ENCODE results near the gene PCYT1A.
"Not testable (repeated sequence)": the region's sequence is repeated elsewhere in the genome, so short reads cannot be mapped to it uniquely, and the experiment has no call there.

The PCYT1A gene

DNA sequence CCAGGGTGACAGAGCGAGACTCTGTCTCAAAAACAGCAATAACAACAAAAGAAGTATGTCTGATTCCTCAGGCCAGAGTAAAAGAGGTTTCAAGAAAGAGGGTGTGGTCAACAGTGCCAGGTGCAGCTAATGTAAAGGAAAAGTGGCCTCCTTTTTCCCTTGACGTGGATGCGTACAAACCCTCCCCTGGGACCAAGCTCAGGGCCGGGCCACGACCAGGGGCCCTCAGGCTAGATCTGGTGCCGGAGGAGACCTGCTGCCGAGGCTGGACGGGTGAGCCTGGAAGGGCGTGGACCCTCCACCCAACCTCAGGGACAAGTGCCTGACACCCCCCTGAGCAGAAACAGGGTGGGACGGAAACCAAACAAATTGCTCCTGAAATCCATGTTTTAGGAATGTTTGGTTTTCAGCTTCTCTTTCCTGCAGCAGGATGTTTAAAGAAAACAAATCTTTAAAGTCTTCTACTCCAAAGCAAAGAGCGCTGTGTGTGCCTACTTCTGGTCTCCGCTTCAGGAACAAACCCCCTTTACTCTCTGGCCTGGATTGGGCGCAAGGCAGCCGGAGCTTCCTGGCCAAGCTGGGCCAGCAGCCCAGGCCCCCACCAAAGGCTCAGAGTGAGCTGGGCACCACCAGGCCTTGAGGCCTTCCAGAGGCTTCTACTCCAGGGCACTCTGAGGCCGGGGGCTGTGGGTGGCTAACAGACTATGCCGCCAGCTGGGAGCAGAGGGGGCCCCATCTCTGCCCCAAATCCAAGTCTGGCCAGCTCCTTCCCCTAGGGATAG, 97.8 kb downstream of the PCYT1A start:
- DNase-seq = peak in 1 of 3 experiments; percentile 15

DNA sequence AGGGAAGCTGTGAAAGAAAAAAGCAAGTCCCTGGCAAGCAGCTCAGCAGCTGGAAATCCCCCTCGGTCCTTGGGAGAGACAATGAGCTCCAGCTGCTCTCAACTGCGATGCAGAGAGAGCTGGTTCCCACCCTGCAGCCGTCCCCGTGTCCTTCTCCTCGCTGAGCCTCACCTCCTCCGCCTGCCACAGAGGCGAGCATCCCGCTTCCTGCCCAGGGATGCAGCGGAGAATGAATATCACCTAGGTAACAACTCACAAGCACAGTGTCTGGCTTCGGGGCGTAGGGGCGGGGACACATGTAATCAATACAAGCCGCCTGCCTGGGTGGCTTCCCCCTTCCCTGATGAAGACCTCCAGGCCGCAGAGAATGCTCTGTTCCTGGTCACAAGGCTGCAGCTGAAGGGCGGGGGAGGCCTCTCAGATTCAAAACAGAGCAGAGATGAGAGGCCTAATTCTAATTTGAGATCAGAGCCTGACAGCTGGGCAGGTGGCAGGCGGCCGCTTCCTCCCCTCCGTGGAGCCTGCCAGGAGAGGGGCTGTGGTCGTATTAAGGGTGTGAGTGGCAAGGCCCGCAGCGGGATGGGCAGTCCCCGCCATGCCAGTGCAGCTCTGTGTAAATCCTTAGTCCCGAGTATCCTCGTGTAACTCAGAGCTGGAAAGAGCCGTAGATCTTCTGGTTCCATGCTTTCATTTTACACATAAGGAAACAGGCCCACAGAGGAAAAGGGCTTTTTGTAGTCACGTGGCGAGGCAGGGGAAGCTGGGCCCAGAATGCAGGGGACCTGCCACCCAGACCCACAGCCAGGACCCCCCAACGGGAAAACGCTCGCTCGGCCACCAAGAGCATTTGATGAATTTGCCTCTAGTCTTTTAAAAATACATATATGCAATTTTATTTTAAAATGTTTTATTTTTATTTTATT, 100.6 kb downstream of the PCYT1A start:
- peak; percentile 69 to 93 (median 83) for DNase-seq

DNA sequence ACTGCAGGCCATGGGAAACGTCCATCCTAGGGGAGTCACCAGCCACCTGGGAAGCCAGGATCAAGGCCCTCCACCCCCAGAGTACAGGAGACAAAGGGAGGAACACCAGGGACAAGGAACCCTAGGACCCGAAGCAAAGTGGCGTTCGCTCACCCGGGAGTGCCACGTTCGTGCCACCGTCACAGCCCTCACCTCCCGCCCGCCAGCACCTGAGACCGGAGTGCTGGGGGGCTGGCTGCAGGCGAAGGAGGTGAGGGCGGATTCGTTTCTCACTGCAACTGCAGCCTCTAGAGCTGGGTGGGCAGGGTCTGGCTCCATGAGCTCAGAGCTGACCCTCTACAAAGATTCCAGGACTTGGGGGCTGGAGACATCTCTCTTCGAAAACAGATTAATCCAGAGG, 102.6 kb downstream of the PCYT1A start:
- DNase-seq = no peak

DNA sequence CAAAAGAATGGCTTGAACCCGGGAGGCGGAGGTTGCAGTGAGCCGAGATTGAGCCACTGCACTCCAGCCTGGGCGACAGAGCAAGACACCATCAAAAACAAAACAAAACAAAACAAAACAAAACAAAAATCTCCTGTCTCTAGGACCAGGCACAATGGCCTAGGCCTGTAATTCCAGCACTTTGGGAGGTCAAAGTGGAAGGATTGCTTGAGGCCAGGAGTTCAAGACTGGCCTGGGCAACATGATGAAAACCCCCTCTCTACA, 103.4 kb downstream of the PCYT1A start:
- not testable (repeated sequence) for DNase-seq

DNA sequence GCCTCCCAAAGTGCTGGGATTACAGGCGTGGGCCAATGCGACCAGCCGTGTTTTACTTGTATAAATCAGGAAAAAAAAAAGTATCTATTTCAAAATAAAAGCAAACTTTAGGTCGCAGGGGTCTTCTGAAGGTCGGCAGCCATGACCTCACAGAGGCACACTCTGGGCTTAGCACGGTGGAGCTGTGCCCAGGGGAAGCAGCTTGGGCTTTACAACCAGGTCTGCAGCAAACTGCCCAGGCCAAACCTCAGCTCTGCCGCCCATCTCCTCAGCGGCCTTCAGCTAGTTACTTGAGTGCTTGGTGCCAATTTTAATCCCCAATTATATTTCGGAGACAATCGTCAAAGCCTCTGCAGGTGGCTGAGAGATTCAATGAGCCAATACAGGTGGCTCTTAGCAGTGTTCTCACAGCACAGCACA, 106.4 kb downstream of the PCYT1A start:
- peak in 1 of 3 experiments; percentile 66 for DNase-seq

DNA sequence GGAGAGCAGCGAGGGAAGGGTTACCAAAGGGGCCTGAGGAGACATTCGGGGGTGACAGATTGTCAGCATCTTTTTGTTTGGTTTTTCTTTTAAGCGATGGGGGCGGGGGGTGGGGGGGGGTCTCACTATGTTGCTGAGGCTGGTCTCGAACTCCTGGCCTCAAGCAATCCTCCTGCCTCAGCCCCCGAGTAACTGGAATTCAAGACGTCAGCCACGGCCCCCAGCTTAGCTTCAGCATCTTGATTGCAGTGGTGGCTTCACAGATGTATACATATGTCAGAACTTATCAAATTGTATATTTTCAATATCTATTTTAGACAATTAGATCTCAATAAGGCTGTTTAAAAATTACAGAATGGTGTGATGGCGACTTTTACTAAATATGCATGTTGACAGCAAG, 107.2 kb downstream of the PCYT1A start:
- no peak for DNase-seq

Data from NCI-H1417 (cell line).